HCT116 (cell line): ENCODE results near the gene POLR2I.

ENCODE experiments used
- POLR2AphosphoS5 ChIP-seq: IDR thresholded peaks from 2 replicates; pipeline ENCODE4 v1.6.1; 2011; ENCODE audit warnings: mild to moderate bottlenecking, low read depth, low read length, moderate library complexity
- SIN3A ChIP-seq: IDR thresholded peaks from 2 replicates; pipeline ENCODE4 v1.6.1; 2012; ENCODE audit warnings: low read depth
- SP1 ChIP-seq: IDR thresholded peaks from 2 replicates; pipeline ENCODE4 v1.6.1; 2012; ENCODE audit warnings: low read depth
- TF ChIP-seq, protein P1 (sequence below), 3 experiments: fragments of 200-600 bp in 1 of 3; sonication (generic) in 1 of 3; IDR thresholded peaks in 2 of 3; conservative IDR thresholded peaks in 1 of 3; 2 replicates each; pipeline ENCODE4 v1.5.1; 2012 to 2017; ENCODE audit warnings: low read depth in 2 of 3, low read length in 2 of 3, antibody characterized with exemption in 1 of 3, borderline replicate concordance in 1 of 3, control low read depth in 1 of 3, mild to moderate bottlenecking in 1 of 3, mixed read lengths in 1 of 3, mixed run types in 1 of 3, moderate library complexity in 1 of 3; ENCODE audit not compliant: insufficient read depth in 1 of 3
- TF ChIP-seq, protein P2 (sequence below): IDR thresholded peaks from 2 replicates; pipeline ENCODE4 v1.6.1; 2012; ENCODE audit warnings: low read depth

DNA sequence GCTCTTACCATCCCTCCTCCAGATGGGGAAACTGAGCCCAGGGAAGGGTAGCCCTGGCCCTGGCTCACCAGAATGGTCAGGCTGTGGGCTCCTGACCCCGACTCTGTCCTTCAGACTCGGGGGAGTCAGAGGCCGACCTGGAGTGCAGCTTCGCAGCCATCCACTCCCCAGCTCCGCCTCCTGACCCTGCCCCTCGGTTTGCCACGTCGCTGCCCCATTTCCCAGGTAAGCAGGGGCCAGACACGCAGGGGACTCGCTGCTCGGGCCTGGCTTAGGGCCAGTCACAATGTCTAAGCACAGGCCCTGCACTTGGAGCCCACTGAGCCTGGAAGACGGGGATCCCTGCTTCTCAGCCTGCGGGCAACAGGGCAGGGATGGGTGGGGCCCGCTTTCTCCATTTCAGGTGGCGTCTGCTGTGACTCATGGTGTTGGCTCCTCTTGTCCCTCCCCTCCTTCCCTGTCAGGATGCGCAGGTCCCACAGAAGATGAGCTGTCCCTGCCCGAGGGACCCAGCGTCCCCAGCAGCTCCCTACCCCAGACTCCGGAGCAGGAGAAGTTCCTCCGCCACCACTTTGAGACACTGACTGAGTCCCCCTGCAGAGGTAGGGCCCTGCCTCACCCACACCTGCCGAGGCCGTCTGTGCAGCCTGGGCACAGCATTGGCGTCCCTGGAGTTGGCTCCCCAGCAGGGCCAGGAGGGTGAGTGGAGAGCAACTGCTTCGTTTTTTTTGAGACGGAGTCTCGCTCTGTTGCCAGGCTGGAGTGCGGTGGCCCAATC lies 12.9 kb downstream of the POLR2I start:
- TF ChIP-seq, protein P1, sequence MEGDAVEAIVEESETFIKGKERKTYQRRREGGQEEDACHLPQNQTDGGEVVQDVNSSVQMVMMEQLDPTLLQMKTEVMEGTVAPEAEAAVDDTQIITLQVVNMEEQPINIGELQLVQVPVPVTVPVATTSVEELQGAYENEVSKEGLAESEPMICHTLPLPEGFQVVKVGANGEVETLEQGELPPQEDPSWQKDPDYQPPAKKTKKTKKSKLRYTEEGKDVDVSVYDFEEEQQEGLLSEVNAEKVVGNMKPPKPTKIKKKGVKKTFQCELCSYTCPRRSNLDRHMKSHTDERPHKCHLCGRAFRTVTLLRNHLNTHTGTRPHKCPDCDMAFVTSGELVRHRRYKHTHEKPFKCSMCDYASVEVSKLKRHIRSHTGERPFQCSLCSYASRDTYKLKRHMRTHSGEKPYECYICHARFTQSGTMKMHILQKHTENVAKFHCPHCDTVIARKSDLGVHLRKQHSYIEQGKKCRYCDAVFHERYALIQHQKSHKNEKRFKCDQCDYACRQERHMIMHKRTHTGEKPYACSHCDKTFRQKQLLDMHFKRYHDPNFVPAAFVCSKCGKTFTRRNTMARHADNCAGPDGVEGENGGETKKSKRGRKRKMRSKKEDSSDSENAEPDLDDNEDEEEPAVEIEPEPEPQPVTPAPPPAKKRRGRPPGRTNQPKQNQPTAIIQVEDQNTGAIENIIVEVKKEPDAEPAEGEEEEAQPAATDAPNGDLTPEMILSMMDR (IDR thresholded peaks at IDR 0.05 in 2 of 3, conservative IDR thresholded peaks at IDR 0.05 in 1 of 3; ENCODE audit: borderline replicate concordance in 1 of 3, insufficient read depth in 1 of 3, low read depth in 2 of 3, low read length in 2 of 3) = no peak
- TF ChIP-seq SIN3A (no peak), SP1 (no peak), POLR2AphosphoS5 (no peak)
- TF ChIP-seq, protein P2, sequence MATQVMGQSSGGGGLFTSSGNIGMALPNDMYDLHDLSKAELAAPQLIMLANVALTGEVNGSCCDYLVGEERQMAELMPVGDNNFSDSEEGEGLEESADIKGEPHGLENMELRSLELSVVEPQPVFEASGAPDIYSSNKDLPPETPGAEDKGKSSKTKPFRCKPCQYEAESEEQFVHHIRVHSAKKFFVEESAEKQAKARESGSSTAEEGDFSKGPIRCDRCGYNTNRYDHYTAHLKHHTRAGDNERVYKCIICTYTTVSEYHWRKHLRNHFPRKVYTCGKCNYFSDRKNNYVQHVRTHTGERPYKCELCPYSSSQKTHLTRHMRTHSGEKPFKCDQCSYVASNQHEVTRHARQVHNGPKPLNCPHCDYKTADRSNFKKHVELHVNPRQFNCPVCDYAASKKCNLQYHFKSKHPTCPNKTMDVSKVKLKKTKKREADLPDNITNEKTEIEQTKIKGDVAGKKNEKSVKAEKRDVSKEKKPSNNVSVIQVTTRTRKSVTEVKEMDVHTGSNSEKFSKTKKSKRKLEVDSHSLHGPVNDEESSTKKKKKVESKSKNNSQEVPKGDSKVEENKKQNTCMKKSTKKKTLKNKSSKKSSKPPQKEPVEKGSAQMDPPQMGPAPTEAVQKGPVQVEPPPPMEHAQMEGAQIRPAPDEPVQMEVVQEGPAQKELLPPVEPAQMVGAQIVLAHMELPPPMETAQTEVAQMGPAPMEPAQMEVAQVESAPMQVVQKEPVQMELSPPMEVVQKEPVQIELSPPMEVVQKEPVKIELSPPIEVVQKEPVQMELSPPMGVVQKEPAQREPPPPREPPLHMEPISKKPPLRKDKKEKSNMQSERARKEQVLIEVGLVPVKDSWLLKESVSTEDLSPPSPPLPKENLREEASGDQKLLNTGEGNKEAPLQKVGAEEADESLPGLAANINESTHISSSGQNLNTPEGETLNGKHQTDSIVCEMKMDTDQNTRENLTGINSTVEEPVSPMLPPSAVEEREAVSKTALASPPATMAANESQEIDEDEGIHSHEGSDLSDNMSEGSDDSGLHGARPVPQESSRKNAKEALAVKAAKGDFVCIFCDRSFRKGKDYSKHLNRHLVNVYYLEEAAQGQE = no peak
